BJ (cell line): ENCODE measurements around the gene PPARGC1A. TPM values are rescaled to one million over a fixed set of nuclear protein-coding genes. Genes with fewer than 3 reads are reported as not detected.

ENCODE experiments used
- CTCF ChIA-PET: fragments of 350-600 bp; formaldehyde crosslinking; extraction: SDS; loops from one replicate; lab custom pipeline; 2021; ENCODE audit warnings: antibody characterized with exemption, inconsistent platforms; lab: Yijun Ruan, JAX
- POLR2A ChIA-PET: fragments of 300-600 bp; sonication (Branson Sonifier 250); formaldehyde crosslinking; extraction: SDS; loops from one replicate; lab custom pipeline; 2021; ENCODE audit warnings: antibody characterized with exemption; lab: Charles Lee
- DNase-seq: peaks from one replicate; pipeline ENCODE4 v3.0.0-alpha.2; 2011; ENCODE audit warnings: low read depth
- H3K27me3 ChIP-seq: 2 replicates; pipeline ENCODE4 v1.6.0; 2011; ENCODE audit warnings: low read length; ENCODE audit not compliant: control insufficient read depth, insufficient read depth
- H3K36me3 ChIP-seq: 2 replicates; pipeline ENCODE4 v1.5.1; 2011; ENCODE audit warnings: low read length; ENCODE audit not compliant: control insufficient read depth, insufficient read depth
- H3K4me3 ChIP-seq: 2 replicates; pipeline ENCODE4 v1.5.1; 2011; ENCODE audit warnings: low read depth, mild to moderate bottlenecking, control low read depth, low read length
- CTCF ChIP-seq: IDR thresholded peaks from 2 replicates; pipeline ENCODE4 v1.5.1; 2011; ENCODE audit warnings: low read depth, mild to moderate bottlenecking, control low read depth, inconsistent platforms, low read length, moderate library complexity; ENCODE audit not compliant: insufficient read depth
- polyA plus RNA-seq: library from polyadenylated mRNA; depleted of rRNA; stranded (reverse); fragments of >200 nt; gene quantifications from 2 replicates; pipeline ENCODE4 v1.2.3, GENCODE V29; 2011

The PPARGC1A gene
- polyA plus RNA-seq, 1 experiment: 0.11 TPM

GRCh38 chr4:23811161-23811560, 78.7 kb downstream of the PPARGC1A start:
- Histone ChIP-seq H3K27me3 (no peaks in the 10 kb centered on the region), H3K4me3 (no peak overlapping the region), H3K36me3 (no peaks in the 10 kb centered on the region)
- ChIA-PET POLR2A (no interaction called here), CTCF (no interaction called here)
- TF ChIP-seq CTCF: no peak
- DNase-seq: no peak

- POLR2A ChIA-PET: no interaction called here
- Histone ChIP-seq H3K27me3 (no peaks in the 10 kb centered on the region), H3K36me3 (no peaks in the 10 kb centered on the region), H3K4me3 (no peak overlapping the region)
- TF ChIP-seq CTCF: no peak
- CTCF ChIA-PET: interaction anchor here (0.6 to 0.7 kb wide), 2 partner anchors 8 to 20 kb away, joined by 3 read pairs; no protein-coding TSS in a partner anchor
- no peak for DNase-seq
Measured at GRCh38 chr4:23805450-23805851, 84.4 kb downstream of the PPARGC1A start.

- Histone ChIP-seq H3K27me3 (no peaks in the 10 kb centered on the region), H3K36me3 (no peaks in the 10 kb centered on the region), H3K4me3 (no peak overlapping the region)
- CTCF ChIA-PET: interaction anchor here (1.1 to 1.2 kb wide), 2 partner anchors 17 kb away, joined by 3 to 4 read pairs; no protein-coding TSS in a partner anchor
- peak; percentile 93 for DNase-seq
- no peak for TF ChIP-seq CTCF
- POLR2A ChIA-PET: no interaction called here
Measured at GRCh38 chr4:23789762-23790161, 100.1 kb downstream of the PPARGC1A start.

GRCh38 chr4:23788460-23788859, 101.4 kb downstream of the PPARGC1A start:
- POLR2A ChIA-PET: no interaction called here
- no peak for DNase-seq
- no peaks in the 10 kb centered on the region for H3K27me3 ChIP-seq
- no peak overlapping the region for H3K4me3 ChIP-seq
- CTCF ChIA-PET: no interaction called here
- TF ChIP-seq CTCF: no peak
- no peaks in the 10 kb centered on the region for H3K36me3 ChIP-seq

GRCh38 chr4:23788027-23788426, 101.8 kb downstream of the PPARGC1A start:
- Histone ChIP-seq H3K4me3 (no peak overlapping the region), H3K36me3 (no peaks in the 10 kb centered on the region), H3K27me3 (no peaks in the 10 kb centered on the region)
- no peak for TF ChIP-seq CTCF
- POLR2A ChIA-PET: no interaction called here
- no peak for DNase-seq
- CTCF ChIA-PET: interaction anchor here (0.6 to 1.0 kb wide), 2 partner anchors 19 to 311 kb away, joined by 3 read pairs; no protein-coding TSS in a partner anchor
